Prostate gland (tissue), 2 donors: Measurements from ENCODE around the gene IRF2. TPM values are rescaled to one million over a fixed set of nuclear protein-coding genes. Genes with fewer than 3 reads are reported as not detected.

Experiments used
- DNase-seq: peaks from one replicate; pipeline ENCODE4 v3.0.0-alpha.2; 2019; ENCODE audit warnings: low spot score
- H3K27ac ChIP-seq, 2 donors: fragments of 200-600 bp; sonication (generic); 2 replicates each; pipeline ENCODE4 v1.5.1; 2017 to 2019
- H3K27me3 ChIP-seq: fragments of 200-600 bp; sonication (generic); replicated peaks from 2 replicates; pipeline ENCODE4 v1.5.1; 2019; ENCODE audit not compliant: insufficient read depth
- H3K36me3 ChIP-seq, 2 donors: fragments of 200-600 bp; sonication (generic); 1 replicate in 1 of 2; 2 replicates in 1 of 2; pipeline versions ENCODE4 v1.5.1 to v1.8.1; 2017 to 2019
- H3K4me1 ChIP-seq: fragments of 200-600 bp; sonication (generic); replicated peaks from 2 replicates; pipeline ENCODE4 v1.5.1; 2019
- H3K4me3 ChIP-seq, 2 donors: fragments of 200-600 bp; sonication (generic); 2 replicates each; pipeline ENCODE4 v1.5.1; 2017 to 2019
- H3K9me3 ChIP-seq: fragments of 200-600 bp; sonication (generic); 2 replicates; pipeline ENCODE4 v1.5.1; 2017
- POLR2A ChIP-seq: fragments of 450-650 bp; IDR thresholded peaks from one replicate; pipeline ENCODE4 v1.6.1; 2016; ENCODE audit warnings: antibody characterized with exemption, mild to moderate bottlenecking
- POLR2AphosphoS5 ChIP-seq: sonication (generic); formaldehyde crosslinking; IDR thresholded peaks from one replicate; pipeline ENCODE4 v1.6.1; 2017; ENCODE audit warnings: antibody characterized with exemption
- WGBS: methylation state at CpG from one replicate; pipeline ENCODE4 v1.1.5; 2018; 5-methylcytosine and 5-hydroxymethylcytosine counted together
- intact Hi-C: fragments of 100-400 bp; cut with DNase I; formaldehyde crosslinking; loops from one replicate; pipeline ENCODE4 v1.14.2; 2022
- total RNA-seq, 2 donors: library from RNA; depleted of rRNA; stranded (reverse); fragments of >200 nt; gene quantifications; one replicate each; pipeline ENCODE4 v1.1.0, GENCODE V29; 2016
- TF ChIP-seq, protein P1 (sequence below), 4 experiments: fragments of 200-600 bp in 2 of 4; fragments of 450-650 bp in 2 of 4; sonication (generic) in 2 of 4; IDR thresholded peaks; 1 replicate in 3 of 4; 2 replicates in 1 of 4; pipeline ENCODE4 v1.5.1; 2016 to 2019; ENCODE audit warnings: antibody characterized with exemption in 4 of 4, mild to moderate bottlenecking in 2 of 4, moderate library complexity in 2 of 4

IRF2 gene
- total RNA-seq, 2 donors from 2014 or later, result 40.7 to 49.9 TPM

DNA sequence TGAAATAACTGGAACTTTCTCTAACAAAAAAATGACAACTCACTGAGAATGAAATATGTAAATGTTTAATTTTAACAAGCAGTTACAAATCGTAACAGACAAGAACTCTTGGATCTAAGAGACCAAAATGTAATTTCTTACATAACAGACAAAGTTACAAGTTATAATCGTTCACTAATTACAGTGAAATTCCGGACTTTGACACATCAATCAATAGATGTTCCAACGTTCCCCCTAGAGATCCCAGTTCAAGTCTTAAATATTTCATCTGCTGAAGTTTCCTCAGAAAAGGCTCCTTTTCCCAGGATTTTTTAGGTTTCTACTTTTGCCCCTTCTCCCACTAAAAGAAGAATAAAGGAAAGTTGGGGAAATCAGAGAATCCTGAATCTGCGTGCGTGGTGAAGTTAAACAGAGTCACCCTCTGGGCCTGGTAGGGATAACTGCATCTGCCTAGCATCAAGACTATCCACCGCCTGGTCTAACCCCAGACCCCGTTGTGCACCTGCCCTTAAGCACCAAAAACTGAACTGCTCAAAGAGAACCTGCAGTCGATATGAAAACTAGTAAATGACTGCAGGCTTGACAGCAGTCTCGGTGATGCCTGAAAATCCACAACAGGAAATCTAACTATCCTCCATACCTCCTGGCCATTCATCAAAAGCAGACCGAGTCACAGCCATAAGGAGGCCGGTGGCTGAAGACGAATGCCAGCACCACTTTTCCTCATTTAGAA lies 2.3 kb downstream of the IRF2 start:
- no peaks in the 10 kb centered on the region for H3K27me3 ChIP-seq
- peak overlapping the region; percentile 95 to 100 for H3K27ac ChIP-seq
- H3K9me3 ChIP-seq, result no peaks in the 10 kb centered on the region
- peak; percentile 25 for DNase-seq
- no peak for TF ChIP-seq POLR2AphosphoS5
- TF ChIP-seq, protein P1, sequence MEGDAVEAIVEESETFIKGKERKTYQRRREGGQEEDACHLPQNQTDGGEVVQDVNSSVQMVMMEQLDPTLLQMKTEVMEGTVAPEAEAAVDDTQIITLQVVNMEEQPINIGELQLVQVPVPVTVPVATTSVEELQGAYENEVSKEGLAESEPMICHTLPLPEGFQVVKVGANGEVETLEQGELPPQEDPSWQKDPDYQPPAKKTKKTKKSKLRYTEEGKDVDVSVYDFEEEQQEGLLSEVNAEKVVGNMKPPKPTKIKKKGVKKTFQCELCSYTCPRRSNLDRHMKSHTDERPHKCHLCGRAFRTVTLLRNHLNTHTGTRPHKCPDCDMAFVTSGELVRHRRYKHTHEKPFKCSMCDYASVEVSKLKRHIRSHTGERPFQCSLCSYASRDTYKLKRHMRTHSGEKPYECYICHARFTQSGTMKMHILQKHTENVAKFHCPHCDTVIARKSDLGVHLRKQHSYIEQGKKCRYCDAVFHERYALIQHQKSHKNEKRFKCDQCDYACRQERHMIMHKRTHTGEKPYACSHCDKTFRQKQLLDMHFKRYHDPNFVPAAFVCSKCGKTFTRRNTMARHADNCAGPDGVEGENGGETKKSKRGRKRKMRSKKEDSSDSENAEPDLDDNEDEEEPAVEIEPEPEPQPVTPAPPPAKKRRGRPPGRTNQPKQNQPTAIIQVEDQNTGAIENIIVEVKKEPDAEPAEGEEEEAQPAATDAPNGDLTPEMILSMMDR (IDR thresholded peaks at IDR 0.05), result peak in 1 of 4 experiments; percentile 4
- no peaks in the 10 kb centered on the region for H3K36me3 ChIP-seq
- H3K4me1 ChIP-seq, result no peaks in the 10 kb centered on the region
- intact Hi-C loops, result loop anchor here (5.0 to 10.0 kb wide), 3 partner anchors 70 to 173 kb away; partner anchors contain the start of genes CASP3 and PRIMPOL
- WGBS, result 6% methylated on average over 13 of the region's 13 CpGs
- H3K4me3 ChIP-seq, result peak overlapping the region; percentile 69 to 96

DNA sequence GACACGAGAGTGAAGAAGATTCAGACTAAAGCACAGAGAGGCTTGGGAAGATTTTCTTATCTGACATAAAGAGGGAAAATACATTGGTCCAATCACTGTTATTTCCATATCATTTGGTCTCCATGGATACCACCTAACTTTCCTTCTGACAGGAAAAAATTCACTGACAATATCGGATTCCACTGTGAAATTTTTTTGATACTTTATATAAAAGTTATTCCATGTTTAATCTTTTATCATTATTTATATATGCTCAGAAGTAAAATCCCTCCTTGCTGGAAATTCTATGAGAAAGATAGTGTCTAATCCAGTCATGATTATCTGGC lies 3.6 kb downstream of the IRF2 start:
- intact Hi-C loops, result loop anchor here (5.0 to 10.0 kb wide), 3 partner anchors 68 to 174 kb away; partner anchors contain the start of genes CASP3 and PRIMPOL
- H3K9me3 ChIP-seq, result no peaks in the 10 kb centered on the region
- no peak overlapping the region for H3K27ac ChIP-seq
- no peak for DNase-seq
- no peak overlapping the region for H3K4me3 ChIP-seq
- H3K4me1 ChIP-seq, result no peaks in the 10 kb centered on the region
- TF ChIP-seq POLR2AphosphoS5, result no peak
- TF ChIP-seq, protein P1 (IDR thresholded peaks at IDR 0.05), result no peak
- no peak for TF ChIP-seq POLR2A
- H3K36me3 ChIP-seq, result no peaks in the 10 kb centered on the region
- 54% methylated on average over 2 of the region's 2 CpGs for WGBS
- H3K27me3 ChIP-seq, result no peaks in the 10 kb centered on the region

DNA sequence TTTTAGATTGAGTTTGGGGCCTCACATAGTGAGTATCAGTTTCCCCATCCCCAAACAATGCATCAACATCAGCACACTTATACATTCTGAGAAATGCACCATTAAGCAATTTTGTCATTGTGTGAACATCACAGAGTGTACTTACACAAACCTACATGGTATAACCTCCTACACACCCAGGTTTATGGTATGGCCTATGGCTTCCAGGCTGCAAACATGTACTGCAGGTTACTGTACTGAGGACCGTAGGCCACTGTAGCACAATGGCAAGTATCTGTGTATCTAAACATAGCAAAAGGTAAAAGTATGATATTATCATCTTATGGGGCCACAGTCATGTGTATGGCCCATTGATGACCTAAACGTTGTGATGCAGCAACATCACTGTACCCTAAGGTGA lies 7.7 kb downstream of the IRF2 start:
- intact Hi-C loops, result no loop called here
- no peak overlapping the region for H3K4me3 ChIP-seq
- no peaks in the 10 kb centered on the region for H3K9me3 ChIP-seq
- 88% methylated on average over 2 of the region's 2 CpGs for WGBS
- no peaks in the 10 kb centered on the region for H3K36me3 ChIP-seq
- DNase-seq, result no peak
- TF ChIP-seq, protein P1 (IDR thresholded peaks at IDR 0.05), result no peak
- TF ChIP-seq POLR2A (no peak), POLR2AphosphoS5 (no peak)
- H3K4me1 ChIP-seq, result peaks cover 4% of the 10 kb centered on the region
- no peak overlapping the region for H3K27ac ChIP-seq
- no peaks in the 10 kb centered on the region for H3K27me3 ChIP-seq

DNA sequence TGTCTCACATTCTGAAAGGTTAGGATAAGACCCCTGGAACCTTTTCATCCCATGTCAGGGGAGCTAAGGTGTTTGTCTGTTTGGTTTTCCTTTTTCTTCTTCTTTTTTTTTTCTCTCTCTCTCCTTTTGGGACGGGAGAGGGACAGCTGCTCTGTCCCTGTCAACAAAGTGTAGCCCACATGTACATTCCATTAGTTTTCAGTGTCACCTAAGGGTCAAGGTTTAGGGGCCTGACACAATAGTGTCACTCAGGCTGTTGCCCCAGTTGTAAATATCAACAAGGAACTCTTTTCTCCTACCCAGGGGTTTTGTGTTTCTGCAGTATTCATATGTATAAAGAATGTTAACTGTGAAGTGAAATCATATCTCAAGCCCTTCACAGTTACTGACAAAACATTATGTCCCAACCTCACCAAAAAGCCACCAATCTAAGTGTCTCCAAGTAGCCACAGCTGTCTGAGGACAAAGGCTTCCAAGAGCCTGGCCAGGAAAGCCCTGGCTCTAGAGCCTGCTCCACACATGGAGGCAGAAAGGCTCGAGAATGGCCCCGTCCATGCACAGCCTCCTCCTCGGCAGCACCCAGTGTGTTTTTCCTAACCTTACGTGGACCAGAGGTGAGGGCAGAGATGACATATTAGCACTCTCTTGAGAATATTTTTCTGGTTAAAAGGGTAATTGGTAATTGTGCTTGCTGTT lies 9.4 kb downstream of the IRF2 start:
- TF ChIP-seq, protein P1 (IDR thresholded peaks at IDR 0.05), result no peak
- TF ChIP-seq POLR2AphosphoS5 (no peak), POLR2A (no peak)
- DNase-seq, result no peak
- Histone ChIP-seq H3K27me3 (no peaks in the 10 kb centered on the region), H3K27ac (no peak overlapping the region), H3K4me3 (no peak overlapping the region), H3K36me3 (no peaks in the 10 kb centered on the region), H3K4me1 (peaks cover 4% of the 10 kb centered on the region), H3K9me3 (no peaks in the 10 kb centered on the region)
- 85% methylated on average over 5 of the region's 5 CpGs for WGBS
- intact Hi-C loops, result no loop called here
